ENCODE results near the gene PPARG.

The PPARG gene

GRCh38 chr3:12313519-12313918 is 24.6 kb downstream of the PPARG start:
- no peak for DNase-seq

DNA sequence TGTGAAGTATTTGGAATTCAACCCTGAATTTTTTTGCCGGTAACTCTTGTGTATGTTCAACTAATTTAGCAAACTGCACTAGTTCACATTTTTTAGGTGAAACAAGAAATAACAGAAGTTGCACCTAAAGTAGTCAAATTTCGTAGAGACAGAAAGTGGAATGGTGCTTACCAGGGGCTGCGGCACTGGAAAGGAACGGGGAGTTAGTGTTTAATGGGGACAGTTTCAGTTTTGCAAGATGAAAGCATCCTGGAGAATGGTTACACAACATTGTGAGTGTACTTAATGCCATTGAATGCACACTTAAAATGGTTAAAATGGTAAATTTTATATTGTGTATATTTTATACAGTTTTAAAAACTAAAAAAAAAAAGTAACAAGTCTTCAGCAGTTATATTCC is 27.4 kb downstream of the PPARG start:
- DNase-seq, result no peak

- DNase-seq, result no peak
Measured at GRCh38 chr3:12316729-12317351, 28.0 kb downstream of the PPARG start.

DNA sequence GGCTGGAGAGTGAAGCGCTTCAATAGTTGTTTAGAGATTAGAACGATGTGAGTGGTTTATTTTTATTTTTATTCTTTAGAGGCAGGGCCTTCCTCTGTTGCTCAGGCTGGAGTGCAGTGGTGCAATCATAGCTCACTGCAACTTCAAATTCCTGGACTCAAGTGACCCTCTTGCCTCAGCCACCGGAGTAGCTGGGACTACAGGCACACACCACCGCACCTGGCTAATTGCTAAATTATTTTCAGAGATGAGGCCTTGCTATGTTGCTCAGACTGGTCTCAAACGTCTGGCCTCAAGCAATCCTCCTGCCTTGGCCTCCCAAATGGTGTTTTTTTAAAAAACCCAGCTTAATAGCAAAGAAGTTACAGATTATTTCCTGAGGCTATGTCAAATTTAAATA is 29.0 kb downstream of the PPARG start:
- no peak for DNase-seq

GRCh38 chr3:12318758-12319621 is 30.1 kb downstream of the PPARG start:
- DNase-seq, result no peak

GRCh38 chr3:12321015-12321414 is 32.1 kb downstream of the PPARG start:
- no peak for DNase-seq

DNA sequence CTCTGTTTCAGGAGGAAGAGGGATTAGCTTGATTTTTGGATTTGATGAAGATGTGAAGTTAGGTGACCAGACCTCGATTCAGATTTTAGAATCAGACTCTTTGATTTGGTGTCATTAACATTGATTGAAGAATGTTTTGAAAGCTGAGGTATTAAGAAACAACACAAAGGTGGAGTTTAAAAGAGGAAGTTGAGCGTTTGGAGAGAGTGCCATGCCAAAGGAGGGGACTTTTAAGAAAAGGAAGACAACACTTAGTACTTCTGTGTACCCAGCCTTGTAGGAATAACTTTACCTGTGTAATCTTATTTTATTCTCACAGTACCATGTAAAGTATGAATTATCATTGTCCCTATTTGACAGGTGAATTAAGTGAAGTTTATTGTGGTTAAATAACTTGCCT is 34.4 kb downstream of the PPARG start:
- DNase-seq, result no peak

DNA sequence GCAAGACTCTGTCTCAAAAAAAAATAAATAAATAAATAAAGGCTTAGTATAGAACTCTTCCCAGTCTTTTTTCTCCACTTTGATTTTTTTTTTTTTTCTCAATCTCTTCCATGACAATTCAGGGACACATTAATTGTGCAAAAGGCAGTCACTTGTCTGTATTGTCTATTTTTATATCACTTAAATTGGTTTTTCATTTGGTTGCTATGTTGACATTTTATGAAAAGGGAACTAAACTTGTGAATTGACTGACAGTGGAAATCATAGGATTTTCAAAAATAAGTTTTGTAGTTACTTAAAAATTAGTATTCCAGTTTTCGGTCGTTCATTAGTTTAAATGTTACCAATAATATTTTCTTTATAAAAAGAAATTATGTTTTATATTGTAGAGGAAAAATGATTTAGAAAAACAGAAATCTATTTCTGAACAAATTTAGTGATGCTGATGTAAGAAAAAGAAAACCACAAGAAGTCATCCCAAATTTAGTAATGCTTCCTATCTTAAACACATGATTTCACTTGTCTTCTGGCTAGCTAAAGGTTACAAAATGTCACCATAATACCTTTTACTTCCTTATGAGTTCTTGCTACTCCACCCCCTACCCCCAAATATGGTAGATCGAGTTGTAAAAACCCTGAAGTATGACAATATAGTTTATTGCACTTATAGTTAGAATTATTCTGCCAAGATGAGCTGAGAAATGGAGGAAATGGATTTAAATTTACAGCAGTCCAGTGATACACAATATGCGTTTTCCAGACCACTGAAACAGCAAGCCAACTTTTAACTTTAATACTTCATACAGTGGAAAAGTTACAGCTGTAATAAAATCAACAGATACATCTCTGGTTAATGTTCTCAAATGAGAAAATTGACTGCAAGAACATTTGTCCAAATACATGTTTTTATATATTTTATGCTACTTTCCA is 37.0 kb downstream of the PPARG start:
- no peak for DNase-seq

DNA sequence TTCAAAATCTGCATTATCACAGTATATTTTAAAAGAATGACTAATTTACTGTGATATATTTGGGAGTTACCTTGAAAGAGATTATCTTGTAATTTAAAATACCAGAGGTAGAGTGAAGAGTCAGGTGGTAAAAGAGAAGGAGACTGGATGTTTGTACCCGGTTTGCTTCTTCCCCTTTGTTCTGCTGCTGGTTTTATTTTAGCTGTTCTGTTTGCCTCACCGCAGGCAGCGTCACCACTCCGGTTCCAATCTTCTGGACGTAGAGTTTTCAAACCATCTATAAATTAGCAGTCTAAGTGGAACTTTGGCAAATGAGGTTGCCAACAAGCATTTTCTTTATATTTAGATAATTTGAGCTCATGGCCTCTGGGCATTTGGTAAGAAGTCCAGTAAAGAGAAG is 38.2 kb downstream of the PPARG start:
- no peak for DNase-seq

DNA sequence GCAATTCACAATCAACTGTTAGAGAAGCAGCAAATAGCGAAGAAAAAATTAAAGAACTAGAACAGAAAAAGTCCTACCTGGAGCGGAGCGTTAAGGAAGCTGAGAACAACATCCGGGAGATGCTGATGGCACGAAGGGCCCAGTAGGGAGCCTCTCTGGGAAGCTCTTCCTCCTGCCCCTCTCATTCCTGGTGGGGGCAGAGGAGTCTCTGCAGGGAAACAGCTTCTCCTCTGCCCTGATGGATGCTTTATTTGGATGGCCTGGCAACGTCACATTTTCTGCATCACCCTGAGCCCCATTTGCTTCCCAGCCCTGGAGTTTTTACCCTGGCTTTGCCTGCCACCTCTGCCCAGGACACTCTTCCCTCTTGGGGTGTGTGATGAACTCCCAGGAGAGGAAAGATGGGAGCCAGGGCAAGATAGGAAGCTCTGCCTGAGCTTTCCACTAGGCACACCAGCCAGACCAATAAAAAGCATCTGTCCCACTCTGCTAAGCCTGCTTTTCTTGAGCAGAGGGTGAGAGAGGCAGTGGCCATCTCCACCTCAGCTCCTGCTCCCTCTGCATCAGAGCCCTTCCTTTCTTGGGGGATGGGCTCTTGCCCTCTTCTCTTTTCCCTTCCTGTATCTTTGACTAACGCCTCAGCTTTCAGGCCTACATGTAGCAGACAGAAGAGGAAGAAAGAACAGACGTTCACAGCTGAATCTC is 39.4 kb downstream of the PPARG start:
- no peak for DNase-seq

DNA sequence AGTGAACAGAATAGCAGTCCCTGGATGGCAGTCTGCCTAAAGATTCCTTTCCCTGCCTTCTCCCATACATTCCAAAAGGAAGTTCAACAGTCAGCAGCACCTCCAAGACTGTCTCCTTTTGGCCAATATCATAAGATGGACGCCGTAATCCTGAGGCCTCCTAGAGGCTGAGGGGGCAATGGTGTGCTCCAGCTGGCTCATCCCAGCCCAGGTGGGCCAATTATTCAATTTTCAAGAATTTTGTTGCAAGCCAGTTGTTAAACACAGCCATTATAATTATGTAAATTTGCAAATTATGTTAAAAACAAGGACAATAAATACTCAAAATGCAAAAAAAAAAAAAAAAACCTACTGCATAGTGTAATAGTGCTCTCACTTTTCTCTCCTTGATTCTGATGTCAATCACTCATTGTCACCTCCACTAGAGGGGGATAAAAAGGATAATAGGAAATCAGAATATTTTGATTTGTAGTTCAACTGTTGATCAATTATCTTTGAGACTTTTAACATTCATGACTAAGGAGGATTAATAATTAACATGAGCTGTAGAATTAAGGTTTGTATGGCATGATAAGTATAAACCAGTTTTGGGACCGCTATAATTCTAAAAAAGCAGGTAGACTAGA is 40.1 kb downstream of the PPARG start:
- no peak for DNase-seq

DNA sequence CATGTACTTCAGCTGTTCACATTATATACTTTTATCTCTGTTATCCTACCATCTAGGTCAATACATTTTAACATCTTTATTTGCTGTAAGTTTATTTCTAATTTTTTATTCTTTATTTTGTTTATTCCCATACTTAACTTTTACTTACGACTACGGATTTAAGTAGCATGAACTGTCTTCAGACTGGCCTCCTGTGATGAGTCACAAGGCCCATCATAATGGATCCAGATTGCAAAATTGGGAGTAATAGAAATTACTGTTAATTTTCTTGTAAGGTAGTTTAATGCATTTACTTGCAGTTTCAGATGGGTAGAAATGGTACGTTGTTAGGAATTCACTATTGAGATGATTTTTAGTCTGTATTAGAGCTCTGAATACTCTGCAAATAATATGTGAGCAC is 45.9 kb downstream of the PPARG start:
- no peak for DNase-seq

- no peak for DNase-seq
Measured at GRCh38 chr3:12335421-12335820, 46.6 kb downstream of the PPARG start.

GRCh38 chr3:12336099-12336498 is 47.2 kb downstream of the PPARG start:
- DNase-seq, result no peak

GRCh38 chr3:12338595-12339546 is 50.0 kb downstream of the PPARG start:
- DNase-seq, result no peak

DNA sequence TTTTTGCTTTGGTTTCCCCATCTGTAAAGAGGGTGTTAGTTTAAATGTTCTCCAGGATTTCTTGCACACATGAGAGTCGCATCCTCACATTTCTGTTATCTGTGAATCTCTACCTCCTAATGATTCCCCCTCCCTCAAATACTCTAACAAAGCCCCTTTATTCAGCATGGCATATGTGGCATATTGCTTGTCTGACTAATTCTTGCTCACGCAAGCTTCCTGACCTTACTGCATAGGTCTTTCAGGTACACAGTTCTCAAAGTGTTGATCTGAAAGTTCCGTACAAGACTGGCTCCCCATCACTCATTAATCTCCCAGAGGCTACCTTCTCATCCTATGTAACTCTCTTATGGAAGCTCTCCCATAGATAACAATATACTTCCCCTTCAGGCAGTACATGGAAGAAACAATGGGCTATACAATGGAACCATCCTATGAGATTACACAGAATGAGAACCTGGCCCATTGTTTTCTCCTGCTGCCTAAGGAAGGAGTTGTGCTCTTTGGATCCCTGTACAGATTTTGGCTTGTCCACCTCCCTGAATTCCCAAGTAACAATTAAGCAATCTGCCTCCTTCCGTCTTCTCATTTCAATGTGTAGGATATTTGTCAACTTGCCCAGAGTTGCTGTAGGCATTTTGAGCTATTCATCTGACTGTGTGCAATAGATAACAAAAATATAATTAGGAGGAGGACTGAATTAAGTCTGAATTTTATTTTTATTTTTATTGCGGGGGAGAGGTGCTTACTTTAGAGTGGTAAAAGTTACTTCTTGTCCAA is 51.0 kb downstream of the PPARG start:
- no peak for DNase-seq

- DNase-seq, result no peak
Measured at GRCh38 chr3:12340506-12340905, 51.6 kb downstream of the PPARG start.

DNA sequence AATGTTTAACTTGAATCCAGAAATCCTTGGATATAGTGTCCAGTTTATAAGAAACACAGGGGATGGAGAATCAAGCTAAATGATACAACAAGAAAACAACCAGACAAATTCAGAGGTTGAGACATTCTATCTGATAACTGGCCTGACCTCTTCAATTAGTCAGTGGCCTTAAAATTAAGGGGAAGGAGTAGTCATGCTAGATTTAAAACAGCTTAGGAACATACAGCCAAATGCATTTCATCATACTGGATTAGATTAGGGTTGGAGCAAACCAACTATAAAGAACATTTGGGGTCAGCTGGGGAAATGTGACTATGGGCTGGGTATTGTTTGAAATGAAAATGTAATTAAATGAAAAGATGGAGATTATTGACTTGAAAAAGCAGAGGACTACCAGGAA is 53.3 kb downstream of the PPARG start:
- DNase-seq, result no peak

DNA sequence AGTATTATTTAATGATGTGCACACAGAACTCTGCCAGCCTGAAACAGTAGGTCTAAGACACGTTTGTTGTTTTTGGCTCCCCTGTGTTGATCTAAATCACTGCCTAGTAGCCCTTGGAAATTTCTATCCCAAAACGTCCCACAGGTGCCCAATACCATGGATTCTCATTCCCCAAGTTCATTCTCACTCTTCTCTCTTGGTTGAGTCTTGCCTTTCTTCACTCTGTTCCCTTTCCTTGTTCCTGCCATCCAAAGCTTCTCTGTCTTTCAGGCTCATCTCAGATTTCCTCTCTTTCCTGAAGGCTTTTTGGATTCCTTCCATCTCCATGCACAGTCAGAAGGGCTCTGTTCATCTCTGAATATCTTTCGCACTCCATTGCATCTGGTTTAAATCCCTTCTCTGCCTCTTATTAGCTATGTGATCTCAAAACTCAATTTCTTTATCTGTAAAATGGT is 54.2 kb downstream of the PPARG start:
- no peak for DNase-seq

DNA sequence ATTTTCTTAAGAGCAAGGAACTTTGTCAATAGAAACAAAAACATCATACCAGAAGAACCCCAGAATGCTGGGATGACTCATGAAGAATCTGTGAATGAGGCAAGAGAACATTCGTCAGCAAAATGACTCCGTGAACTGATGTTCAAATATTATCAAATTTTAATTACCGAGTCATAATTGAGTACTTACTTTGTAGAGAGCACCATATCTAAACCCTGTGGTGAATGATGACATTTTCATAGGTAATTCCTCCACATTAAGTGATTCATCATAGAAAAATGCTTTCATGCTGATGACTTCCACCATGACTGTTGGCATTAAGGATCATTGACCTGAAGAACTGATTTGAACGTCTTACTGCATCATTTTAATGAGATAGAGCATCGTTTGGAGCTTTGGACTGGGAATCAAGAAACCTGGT is 56.3 kb downstream of the PPARG start:
- no peak for DNase-seq

All from NCI-H82 (cell line).